HCEC 1CT (cell line): ENCODE data around the gene ANK3.
"Not testable (repeated sequence)": the region's sequence is repeated elsewhere in the genome, so short reads cannot be mapped to it uniquely, and the experiment has no call there.

Experiments used
- DNase-seq: peaks from one replicate; pipeline ENCODE4 v3.0.0-alpha.2; 2017

Gene ANK3

GRCh38 chr10:60073781-60074656 lies 315.7 kb downstream of the ANK3 start:
- no peak for DNase-seq

GRCh38 chr10:60073397-60073780 lies 316.3 kb downstream of the ANK3 start:
- no peak for DNase-seq

- DNase-seq: no peak
Measured at GRCh38 chr10:60069311-60069710, 320.4 kb downstream of the ANK3 start.

GRCh38 chr10:60050366-60050765 lies 339.3 kb downstream of the ANK3 start:
- no peak for DNase-seq

GRCh38 chr10:60048091-60048501 lies 341.6 kb downstream of the ANK3 start:
- no peak for DNase-seq

GRCh38 chr10:60045571-60045970 lies 344.1 kb downstream of the ANK3 start:
- DNase-seq: no peak

- DNase-seq: no peak
Measured at GRCh38 chr10:60044971-60045370, 344.7 kb downstream of the ANK3 start.

GRCh38 chr10:60044242-60044641 lies 345.4 kb downstream of the ANK3 start:
- peak; percentile 30 for DNase-seq

- no peak for DNase-seq
Measured at GRCh38 chr10:60043561-60044241, 346.0 kb downstream of the ANK3 start.

GRCh38 chr10:60042914-60043313 lies 346.8 kb downstream of the ANK3 start:
- no peak for DNase-seq

- DNase-seq: no peak
Measured at GRCh38 chr10:60042262-60042661, 347.4 kb downstream of the ANK3 start.

GRCh38 chr10:60041489-60042133 lies 348.1 kb downstream of the ANK3 start:
- DNase-seq: no peak

- no peak for DNase-seq
Measured at GRCh38 chr10:60040014-60040662, 349.5 kb downstream of the ANK3 start.

GRCh38 chr10:60035984-60036383 lies 353.7 kb downstream of the ANK3 start:
- no peak for DNase-seq

- not testable (repeated sequence) for DNase-seq
Measured at GRCh38 chr10:60035375-60035774, 354.3 kb downstream of the ANK3 start.

GRCh38 chr10:60032723-60033122 lies 357.0 kb downstream of the ANK3 start:
- DNase-seq: peak; percentile 55

- no peak for DNase-seq
Measured at GRCh38 chr10:60031664-60032063, 358.0 kb downstream of the ANK3 start.

- DNase-seq: no peak
Measured at GRCh38 chr10:60031183-60031582, 358.5 kb downstream of the ANK3 start.

- DNase-seq: no peak
Measured at GRCh38 chr10:60029475-60029874, 360.2 kb downstream of the ANK3 start.

- DNase-seq: no peak
Measured at GRCh38 chr10:60028081-60028480, 361.6 kb downstream of the ANK3 start.

GRCh38 chr10:60025279-60025678 lies 364.4 kb downstream of the ANK3 start:
- no peak for DNase-seq

- DNase-seq: no peak
Measured at GRCh38 chr10:60024506-60024905, 365.2 kb downstream of the ANK3 start.

- no peak for DNase-seq
Measured at GRCh38 chr10:60023155-60023877, 366.4 kb downstream of the ANK3 start.
